GM21786 (cell line): ENCODE data around the gene CABLES1.

Experiments
- ATAC-seq: cut with Tn5 transposase; IDR thresholded peaks from one replicate; pipeline ENCODE4 v1.9.1; 2021; ENCODE audit not compliant: unreplicated experiment

Gene CABLES1

DNA sequence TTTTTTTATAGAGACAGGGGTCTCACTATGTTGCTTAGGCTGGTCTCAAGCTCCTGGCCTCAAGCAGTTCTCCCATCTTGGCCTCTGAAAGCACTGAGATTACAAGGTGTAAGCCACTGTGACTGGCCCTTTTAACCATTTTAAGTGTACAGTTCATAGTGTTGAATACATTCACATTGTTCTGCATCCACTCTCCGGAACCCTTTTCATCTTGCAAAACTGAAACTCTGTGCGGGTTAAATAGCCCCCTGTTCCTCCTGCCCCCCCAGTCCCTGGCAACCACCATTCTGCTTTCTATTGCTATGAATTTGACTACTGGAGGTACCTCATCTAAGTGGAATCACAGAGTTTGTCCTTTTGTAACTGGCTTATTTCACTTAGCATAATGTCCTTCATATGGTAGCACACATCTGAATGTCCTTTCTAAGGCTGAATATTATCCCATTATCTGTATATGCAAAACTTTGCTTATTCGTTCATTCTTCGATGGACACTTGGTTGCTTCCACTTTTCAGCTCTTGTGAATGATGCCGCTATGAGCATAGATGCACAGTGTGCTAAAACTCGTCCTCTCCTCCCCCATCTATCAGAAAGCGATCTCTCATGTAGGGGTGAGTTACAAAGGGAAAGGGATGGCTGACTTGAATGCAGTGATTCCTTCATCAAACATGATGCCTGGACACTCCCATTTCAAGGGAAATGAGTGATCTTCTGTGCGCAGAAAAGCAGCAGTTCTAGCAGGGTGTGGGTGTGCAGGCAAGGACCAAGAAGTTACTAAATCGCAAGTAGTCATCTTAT lies 30.2 kb downstream of the CABLES1 start:
- no peak for ATAC-seq

DNA sequence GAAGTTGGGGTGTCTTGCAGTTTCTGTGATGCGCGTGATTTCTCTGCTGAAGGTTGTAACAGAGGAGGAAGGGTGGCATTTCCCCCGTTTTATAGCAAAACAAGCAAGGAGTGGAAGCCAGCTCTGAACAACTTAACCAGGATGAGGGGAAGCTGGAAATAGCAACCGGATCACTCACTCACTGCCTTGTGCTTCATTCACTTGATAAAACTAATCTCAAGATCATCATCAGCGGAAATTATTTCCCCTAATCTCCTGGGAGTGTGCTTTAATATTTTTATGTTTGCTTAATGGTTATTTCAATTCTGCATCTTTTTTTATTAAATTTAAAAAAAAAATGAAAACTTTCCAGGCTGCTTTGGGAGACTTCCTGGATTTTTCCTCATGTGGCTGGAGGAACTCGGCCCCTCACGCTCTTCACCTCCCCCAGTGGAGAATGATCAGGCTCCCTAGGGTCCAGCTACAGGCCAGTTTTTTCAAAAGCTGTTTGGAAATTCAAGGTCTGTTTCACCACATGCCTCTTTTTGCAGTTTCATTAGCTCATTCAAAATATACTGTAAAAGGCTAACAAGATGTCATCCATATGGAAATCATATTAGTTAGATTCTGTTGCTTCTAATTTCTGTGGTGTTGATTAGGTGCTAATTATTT lies 31.7 kb downstream of the CABLES1 start:
- no peak for ATAC-seq

DNA sequence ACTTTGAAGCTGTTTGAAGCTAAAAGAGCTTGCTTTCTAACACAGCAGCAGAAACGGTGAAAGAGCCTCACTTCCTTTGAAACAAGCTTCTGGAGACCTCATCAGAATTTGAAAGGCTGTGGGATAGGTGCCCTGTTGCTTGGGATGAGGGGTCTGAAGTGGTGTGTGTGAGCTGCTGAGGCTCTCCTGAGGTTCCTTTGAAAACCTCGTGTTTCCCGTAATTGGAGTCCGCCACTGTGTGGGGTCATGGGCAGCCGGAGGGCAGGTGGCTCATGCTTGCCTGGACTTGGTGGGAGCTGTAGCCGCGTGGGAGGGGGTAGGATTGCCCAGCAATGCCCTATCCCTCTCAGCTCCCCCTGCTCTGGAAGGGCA lies 34.4 kb downstream of the CABLES1 start:
- no peak for ATAC-seq

DNA sequence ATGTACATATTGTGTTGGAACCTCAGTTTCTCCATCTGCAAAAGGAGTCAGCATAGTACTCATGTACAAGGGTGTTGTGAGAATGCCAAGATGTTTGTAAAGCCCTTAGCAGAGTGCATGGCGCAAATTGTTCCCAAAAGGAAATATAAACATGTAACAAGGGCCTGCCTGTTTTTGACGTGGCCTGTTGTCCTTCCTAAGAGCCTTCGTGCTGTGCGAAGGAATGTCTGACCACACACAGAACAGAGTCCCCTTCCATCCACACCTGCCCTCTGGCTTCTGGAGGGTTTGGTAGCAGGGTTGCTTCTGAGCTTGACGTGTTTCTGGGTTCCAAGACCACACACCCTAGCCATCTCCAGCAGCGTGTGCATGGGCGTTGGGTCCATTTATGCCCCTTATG lies 34.9 kb downstream of the CABLES1 start:
- ATAC-seq: no peak

DNA sequence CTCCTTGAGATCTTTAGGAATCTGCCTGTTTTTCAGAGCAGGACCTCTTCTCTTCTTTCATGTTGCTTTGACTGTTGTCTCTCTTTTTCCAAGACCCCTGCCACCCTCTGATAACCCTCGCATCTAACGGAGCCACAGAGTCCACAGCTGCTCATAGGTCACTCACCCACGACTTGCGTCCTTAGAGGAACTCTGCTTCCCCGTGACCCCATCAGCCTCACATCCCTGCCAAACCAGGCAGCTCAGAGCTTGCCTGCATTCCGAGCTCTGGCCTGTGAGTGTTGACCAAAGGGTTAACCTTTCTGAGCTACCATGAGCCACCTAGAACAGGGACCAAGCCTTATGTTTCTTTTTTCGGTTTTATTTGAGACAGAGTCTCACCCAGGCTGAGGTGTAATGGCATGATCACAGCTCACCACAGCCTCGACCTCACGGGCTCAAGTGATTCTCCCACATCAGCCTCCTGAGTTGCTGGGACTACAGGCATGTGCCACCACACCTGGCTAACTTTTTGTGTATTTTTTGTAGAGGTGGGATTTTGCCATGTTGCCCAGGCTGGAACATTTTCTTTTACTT lies 36.4 kb downstream of the CABLES1 start:
- no peak for ATAC-seq

DNA sequence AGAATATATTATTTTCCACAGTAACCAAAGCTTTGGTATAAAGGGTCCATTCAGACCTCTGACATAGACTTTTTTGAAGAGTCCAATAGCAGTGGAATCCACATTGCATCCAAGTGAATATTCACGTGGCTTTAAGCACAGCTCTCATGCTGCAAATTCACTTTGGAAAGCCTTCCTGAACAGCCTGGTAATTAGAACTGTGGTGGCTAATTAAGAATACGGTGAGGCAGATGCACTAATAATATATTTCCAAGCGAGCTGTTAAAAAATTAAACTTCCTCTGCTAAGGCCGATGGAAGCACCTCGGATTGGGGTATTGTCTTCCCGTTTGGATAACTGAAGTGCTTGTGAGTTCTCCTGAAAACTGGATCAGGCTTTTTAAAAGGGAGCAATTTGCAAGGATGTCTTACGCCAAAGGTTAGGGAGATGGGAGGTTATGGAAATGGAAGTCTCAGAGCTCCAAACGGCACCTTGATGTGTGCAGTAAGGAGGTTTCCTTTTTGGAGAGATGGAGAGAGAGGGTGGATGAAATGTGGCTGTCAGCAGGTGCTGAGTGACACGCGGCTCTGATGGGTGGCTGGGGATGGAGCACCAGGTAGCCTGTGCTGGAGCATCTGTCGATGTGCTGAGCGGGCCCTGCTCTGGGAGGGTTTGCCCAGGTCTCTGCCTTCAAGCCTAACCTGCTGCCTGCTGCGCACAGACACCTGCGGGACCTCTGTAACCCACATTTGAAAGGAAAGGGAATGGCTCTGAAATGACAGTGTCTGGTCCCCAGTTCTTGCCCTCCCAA lies 37.5 kb downstream of the CABLES1 start:
- ATAC-seq: no peak

DNA sequence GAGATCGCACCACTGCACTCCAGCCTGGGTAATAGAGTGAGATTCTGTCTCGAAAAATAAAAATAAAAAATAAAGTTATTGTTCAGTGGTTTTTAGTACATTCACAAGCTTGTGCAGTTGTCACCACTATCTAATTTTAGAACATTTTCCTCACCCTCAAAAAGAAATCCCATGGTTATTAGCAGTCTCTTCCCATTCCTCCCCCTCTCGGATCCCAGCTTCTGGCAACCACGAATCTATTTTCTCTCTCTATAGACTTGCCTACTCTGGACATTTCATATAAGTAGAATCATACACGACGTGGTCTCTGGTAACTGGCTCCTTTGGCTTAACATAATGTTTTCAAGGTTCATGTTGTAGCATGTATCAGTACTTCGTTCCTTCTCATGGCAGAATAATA lies 38.6 kb downstream of the CABLES1 start:
- ATAC-seq: no peak

DNA sequence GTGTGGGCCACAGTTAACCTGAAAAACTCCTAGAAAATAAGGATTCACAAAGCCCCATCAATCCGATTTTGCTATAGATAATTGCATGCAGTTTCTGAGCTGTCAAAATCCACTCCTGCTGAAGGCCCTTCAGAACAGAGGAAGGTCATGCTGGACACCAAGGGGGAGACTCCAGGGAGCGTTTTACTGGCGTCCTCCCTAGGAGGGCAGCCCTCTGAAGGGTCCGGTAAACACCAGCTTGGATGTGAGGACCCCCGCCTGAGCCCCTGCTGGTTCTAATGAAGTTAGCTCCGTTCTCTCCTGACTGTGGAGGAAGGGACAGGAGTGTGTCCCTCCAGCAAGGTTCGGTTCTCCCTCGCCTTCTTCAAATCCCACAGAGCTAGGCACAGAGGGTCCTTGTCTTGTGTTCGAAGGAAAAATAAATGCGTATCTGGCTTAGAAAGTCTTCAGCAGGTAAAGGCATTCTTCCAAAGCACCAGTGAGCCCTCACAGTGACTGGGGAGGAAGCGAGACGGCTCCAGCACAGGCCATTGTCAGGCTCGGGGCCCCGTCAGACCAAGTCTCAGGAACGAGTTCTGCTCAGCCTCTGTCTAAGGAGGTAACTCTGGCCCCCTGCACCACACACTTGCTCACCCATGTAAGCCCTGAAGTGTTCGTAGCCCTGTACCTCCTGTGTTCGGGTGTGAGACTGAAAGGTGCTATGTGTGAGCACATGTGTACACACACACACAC lies 41.6 kb downstream of the CABLES1 start:
- ATAC-seq: no peak

DNA sequence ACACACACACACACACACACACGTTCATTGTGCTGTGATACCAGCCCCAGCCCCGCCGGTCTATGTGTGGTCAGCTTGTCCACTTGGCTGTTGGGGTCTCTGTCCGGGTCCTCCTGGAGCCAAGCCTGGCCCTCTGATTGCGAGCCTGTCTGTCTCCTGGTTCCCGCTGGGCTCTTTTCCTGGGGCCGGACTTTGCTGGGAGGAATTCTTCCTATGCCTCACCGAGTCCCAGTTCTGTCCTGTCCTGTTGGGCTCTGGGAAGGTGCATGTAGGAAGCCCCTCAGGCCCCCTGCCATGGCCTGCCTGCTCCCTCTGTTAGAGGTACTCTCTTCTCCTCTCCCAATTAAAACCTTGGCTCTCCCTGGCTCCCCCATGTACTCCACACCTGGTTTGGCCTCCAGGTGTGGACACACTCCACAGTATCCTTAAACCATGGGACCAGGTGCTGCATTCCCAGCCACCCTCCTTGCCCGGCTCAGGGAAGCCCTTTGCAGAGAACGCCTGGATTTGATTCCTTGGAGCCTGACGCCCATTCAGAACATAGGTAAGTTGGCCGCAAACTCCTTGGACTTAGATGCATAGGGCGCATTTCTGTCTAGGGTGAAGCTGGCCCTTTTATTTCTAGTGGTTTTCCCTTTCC lies 42.3 kb downstream of the CABLES1 start:
- ATAC-seq: no peak

DNA sequence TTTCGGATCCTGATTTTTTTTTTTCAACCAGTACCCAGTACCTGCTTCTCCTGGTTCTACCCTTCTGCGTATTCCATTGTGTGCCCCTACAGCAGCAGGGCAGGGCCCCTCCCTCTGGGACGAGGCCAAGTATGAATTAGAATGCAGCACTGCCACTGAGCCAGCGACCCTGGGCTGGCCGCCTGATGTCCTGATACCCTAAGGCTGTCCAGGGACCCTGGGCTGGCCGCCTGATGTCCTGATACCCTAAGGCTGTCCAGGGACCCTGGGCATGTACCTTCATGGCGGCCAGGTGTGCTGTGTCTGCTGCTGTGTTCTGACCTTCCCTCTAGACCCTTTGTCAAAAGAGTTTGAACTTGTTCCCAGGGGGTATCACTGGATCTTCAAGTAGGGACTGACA lies 42.9 kb downstream of the CABLES1 start:
- ATAC-seq: no peak

DNA sequence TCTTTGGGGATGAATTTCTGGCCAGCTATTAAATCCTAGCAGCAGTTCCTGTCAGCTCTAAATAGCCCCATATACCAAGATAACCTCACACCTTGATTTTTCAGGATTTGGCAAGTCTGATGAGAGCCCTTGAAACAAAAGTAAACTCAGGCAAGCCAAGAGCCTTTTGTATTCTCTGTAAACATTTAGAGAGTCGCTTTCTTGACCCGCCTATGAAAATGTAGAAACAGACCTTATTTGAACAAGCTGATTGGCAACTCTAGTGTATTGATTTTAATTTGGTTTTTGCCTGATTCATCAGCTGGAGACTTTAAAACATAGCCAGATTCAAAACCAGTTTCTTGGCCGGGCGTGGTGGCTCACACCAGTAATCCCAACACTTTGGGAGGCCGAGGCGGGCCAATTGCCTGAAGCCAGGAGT lies 43.4 kb downstream of the CABLES1 start:
- ATAC-seq: no peak

DNA sequence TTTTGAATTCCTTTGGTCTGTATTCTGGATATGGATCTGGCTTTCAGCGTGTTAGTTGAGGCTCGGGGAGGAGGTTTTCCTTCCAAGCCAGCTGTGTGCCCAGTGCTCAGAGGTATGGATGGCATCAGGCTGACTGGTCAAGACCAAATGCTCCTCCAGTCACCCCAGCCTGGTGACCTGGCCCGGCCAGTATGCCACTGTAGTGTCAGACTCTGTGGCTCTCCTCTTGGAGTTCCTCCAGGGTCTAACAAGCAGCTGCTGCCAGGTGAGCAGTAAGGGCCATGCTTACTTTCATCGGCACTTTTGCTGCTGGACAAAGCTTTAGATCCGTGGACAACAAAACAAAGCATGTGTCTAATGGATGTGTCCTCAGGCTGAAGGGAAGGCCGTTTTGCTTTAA lies 44.1 kb downstream of the CABLES1 start:
- ATAC-seq: no peak

DNA sequence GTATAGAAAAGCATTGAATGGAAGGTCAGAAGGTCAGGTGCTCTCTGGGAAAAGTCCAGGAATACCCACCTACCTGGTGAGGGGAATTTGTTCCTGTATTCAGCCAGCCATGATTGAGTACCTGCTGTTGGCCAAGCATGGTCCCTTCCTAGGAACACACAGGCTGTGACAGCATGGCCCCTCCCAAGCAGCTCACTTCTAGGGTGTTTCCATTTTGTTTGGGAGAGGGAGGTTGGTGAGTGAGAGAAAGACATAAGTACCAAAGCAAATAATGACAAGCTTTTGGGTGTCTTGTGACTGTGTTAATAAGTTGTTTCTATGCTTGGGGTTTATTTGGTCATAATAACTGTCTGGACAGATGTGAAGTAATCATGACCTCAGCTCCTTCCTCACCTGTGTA lies 46.3 kb downstream of the CABLES1 start:
- ATAC-seq: no peak

DNA sequence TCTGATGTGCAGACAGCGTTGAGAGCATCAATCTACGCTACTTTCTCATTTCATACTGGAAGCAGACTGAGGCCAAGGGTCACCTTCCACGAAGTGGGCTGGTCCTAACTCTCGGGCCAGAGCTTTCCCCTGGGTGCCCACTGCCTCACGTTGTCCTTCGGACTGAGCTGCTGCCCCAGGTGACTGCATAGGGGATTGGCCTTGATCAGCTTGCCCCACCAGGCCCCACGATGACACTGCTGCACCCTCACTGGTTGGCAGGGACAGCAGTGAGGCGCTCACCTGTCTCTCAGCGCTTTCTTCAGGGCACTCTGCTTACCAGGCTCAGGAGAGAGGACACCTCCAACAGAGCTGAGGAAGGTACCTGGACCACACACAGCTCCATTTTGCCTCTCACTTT lies 47.3 kb downstream of the CABLES1 start:
- ATAC-seq: no peak

DNA sequence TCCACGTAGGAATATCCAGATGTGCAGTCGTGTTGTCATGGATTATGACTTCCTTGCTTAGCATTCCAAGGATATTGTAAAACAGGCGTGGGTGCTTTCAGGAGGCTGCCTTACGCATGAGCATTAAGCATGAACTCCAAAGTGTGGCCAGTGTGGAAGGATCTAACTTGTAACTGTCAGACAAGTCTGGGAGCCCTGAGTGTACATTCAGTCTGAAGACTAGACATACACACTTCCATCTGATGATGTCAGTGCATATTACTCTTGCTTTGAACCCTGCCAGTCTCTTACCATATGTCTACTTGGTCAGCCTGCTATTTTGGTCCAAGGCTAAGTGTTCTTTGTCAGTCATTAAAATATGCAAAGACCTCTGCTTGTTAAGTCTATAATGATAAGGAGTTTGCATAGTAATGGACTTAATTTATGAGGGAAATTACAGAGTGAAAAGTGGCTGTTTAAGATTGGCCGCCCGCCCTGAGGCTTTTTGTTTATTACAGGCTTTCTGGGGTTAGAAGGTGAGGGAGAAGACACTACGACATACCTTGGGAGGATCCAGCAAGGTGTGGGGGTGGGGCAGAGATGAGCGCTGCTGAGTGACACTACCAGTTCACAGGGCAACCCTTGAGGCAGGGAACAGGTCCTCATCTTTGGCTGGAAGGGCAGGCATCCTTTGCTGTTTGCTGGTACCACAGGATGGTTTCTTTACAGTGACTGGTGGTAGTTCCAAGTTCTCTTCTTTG lies 48.3 kb downstream of the CABLES1 start:
- no peak for ATAC-seq

DNA sequence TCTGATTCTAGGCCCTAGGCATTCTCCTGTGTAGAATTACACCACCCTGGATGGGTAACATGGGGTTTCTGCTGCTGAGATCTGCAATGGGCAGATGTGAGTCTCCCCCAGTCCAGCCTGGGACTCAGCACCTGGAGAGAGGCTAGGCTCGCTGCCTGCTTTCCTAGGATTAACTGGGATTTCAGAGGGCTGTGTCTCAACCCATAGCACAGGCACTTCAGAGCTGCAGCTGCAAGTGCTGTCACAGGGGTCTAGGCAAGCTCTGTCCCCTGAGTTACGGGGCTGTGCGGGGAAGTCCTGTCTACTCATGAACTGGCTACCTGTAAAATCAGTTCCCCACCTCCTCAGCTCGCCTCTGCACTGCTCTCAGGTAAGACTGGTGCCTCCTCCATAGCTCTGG lies 51.5 kb downstream of the CABLES1 start:
- no peak for ATAC-seq

DNA sequence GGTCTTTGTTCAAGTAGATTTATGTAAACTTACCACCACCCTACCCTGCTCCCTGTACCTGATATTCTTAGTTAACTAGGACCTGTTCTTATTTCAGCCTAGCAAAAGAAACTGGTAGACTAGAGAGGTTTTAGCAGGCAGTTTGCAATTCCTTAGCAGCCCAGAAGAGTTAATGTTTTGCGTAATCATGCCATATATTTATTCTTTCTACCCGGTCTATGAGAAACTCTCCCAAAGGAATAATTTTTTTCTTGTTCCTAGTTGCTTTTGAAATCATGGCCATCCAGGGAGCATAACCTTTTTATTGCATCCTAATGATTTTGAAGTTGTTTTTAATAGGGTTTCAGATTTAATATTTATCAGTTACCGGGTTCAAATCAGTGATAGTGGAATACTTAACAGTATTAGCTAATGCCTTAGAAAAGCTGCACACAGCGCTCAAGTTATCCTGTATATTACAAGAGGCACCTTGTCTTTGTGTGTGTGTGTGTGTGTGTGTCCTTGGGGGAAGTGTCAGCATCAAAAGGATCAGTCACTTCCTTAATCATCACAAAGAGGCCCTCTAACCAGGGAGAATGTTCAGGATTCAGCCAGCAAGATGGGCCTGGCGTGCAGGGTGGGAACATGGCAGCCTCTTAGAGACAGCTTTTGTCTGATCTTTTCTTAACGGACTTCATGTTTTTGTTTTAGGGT lies 52.9 kb downstream of the CABLES1 start:
- no peak for ATAC-seq

DNA sequence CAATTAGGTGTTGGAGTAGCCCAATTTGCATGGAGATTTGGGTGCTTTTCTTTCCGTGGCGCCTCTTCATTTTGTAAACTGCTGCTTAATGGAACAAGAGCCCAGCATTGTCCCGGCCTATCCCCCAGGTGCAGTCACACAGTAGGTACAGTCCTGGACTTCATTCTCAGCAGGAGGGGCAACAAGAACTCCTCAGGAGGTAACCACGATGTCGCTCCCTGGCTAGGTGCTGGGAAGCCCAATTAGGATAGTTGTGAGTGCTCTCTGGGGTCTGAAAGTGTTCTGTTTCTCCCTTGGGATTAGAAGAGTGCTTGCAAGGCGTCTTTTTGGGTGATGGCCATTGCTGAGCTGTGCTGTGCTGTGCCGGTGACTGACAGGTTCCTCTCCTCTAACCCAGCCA lies 53.8 kb downstream of the CABLES1 start:
- no peak for ATAC-seq
